ENCODE data around the gene HAO1. TPM values are rescaled to one million over a fixed set of nuclear protein-coding genes. Genes with fewer than 3 reads are reported as not detected.
"Not testable (repeated sequence)": the region's sequence is repeated elsewhere in the genome, so short reads cannot be mapped to it uniquely, and the experiment has no call there.

Gene HAO1
- total and polyA plus RNA-seq, 10 donors, result not detected

DNA sequence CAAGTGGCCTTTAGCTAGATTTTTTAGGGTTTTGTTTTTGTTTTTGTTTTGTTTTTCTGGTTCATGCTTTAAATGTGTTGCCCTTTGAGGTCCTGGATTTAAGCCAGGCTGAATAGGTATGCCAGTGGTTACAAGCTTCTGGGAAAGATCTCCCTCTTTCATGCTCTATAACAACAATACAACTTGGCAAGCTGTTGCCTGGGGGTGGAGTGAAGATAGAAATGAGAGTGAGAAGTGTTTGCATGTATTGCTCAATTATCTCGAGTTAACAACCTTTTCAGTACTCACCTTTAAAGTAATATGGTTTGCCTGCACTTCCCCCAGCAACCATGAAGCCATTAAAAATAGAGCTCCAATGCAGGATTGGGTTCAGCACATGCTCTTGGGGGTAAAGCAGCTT is 19.2 kb upstream of the HAO1 start:
- Histone ChIP-seq H3K27me3 (replicated peaks in 1 of 7) (peaks cover 0 to 12% (median 0%) of the 10 kb centered on the region in 7 donors), H3K4me3 (no peak overlapping the region), H3K9me3 (peaks cover 0 to 11% (median 2%) of the 10 kb centered on the region in 8 donors), H3K4me1 (no peaks in the 10 kb centered on the region), H3K36me3 (no peaks in the 10 kb centered on the region), H3K27ac (no peak overlapping the region)
- no peak for DNase-seq
- WGBS, 5 donors, result 52 to 76% (median 54%) methylated on average over 1 of the region's 1 CpG
- TF ChIP-seq POLR2A (IDR thresholded peaks at IDR 0.05), result no peak
- TF ChIP-seq POLR2AphosphoS5 (IDR thresholded peaks at IDR 0.05), result no peak
- TF ChIP-seq, protein P1, sequence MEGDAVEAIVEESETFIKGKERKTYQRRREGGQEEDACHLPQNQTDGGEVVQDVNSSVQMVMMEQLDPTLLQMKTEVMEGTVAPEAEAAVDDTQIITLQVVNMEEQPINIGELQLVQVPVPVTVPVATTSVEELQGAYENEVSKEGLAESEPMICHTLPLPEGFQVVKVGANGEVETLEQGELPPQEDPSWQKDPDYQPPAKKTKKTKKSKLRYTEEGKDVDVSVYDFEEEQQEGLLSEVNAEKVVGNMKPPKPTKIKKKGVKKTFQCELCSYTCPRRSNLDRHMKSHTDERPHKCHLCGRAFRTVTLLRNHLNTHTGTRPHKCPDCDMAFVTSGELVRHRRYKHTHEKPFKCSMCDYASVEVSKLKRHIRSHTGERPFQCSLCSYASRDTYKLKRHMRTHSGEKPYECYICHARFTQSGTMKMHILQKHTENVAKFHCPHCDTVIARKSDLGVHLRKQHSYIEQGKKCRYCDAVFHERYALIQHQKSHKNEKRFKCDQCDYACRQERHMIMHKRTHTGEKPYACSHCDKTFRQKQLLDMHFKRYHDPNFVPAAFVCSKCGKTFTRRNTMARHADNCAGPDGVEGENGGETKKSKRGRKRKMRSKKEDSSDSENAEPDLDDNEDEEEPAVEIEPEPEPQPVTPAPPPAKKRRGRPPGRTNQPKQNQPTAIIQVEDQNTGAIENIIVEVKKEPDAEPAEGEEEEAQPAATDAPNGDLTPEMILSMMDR (IDR thresholded peaks at IDR 0.05 in 8 of 11, conservative IDR thresholded peaks at IDR 0.05 in 3 of 11), result no peak
- intact Hi-C loops (cut with DNase I; ENCODE audit: low total_unique reads), result no loop called here

GRCh38 chr20:7956561-7956960 is 16.3 kb upstream of the HAO1 start:
- H3K4me3 ChIP-seq; intact Hi-C loops (cut with DNase I; ENCODE audit: low total_unique reads); H3K36me3 ChIP-seq; H3K27me3 ChIP-seq (replicated peaks in 1 of 7); DNase-seq; H3K4me1 ChIP-seq; H3K27ac ChIP-seq: not testable (repeated sequence)
- WGBS, 5 donors, result 72 to 85% (median 82%) methylated on average over 9 of the region's 9 CpGs
- peaks cover 0 to 26% (median 12%) of the 10 kb centered on the region in 8 donors for H3K9me3 ChIP-seq

DNA sequence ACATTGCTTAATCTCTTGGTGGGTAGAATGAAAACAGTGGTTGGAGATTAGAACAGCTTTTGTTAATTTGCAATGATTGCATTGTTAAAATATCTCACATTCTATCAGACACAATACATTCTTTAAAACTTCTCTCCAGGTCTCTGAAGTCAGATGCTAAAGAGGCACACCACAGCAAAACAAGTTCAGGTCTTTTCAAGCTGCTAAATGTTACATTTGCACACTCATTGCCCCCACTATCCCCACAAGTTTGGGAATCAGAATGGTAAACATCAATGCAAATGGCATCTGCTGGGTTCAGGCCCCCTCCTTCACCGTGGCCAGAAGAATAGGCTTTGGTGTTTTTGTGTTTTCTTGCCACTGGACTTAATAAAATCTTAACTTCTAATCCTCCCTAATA is 10.1 kb upstream of the HAO1 start:
- Histone ChIP-seq H3K9me3 (peaks cover 0 to 33% (median 16%) of the 10 kb centered on the region in 8 donors), H3K4me1 (no peaks in the 10 kb centered on the region), H3K27me3 (replicated peaks in 1 of 7) (peaks cover 0 to 4% (median 0%) of the 10 kb centered on the region in 7 donors), H3K4me3 (no peak overlapping the region), H3K27ac (no peak overlapping the region), H3K36me3 (no peaks in the 10 kb centered on the region)
- TF ChIP-seq POLR2AphosphoS5 (IDR thresholded peaks at IDR 0.05), result no peak
- TF ChIP-seq POLR2A (IDR thresholded peaks at IDR 0.05), result no peak
- TF ChIP-seq, protein P1 (IDR thresholded peaks at IDR 0.05 in 8 of 11, conservative IDR thresholded peaks at IDR 0.05 in 3 of 11), result no peak
- no peak for DNase-seq
- WGBS, 5 donors, result 70 to 87% (median 83%) methylated on average over 1 of the region's 1 CpG
- intact Hi-C loops (cut with DNase I; ENCODE audit: low total_unique reads), result no loop called here

- H3K27ac ChIP-seq, result no peak overlapping the region
- no peaks in the 10 kb centered on the region for H3K27me3 ChIP-seq (replicated peaks in 1 of 7)
- 30 to 40% (median 39%) methylated on average over 2 of the region's 2 CpGs for WGBS, 5 donors
- no peaks in the 10 kb centered on the region for H3K4me1 ChIP-seq
- H3K9me3 ChIP-seq, result peaks cover 0 to 14% (median 5%) of the 10 kb centered on the region in 8 donors
- no peak for DNase-seq
- no peaks in the 10 kb centered on the region for H3K36me3 ChIP-seq
- TF ChIP-seq, protein P1 (IDR thresholded peaks at IDR 0.05 in 8 of 11, conservative IDR thresholded peaks at IDR 0.05 in 3 of 11), result no peak
- no peak for TF ChIP-seq POLR2A (IDR thresholded peaks at IDR 0.05)
- TF ChIP-seq POLR2AphosphoS5 (IDR thresholded peaks at IDR 0.05), result no peak
- no peak overlapping the region for H3K4me3 ChIP-seq
- intact Hi-C loops (cut with DNase I; ENCODE audit: low total_unique reads), result no loop called here
Measured at GRCh38 chr20:7943891-7944290, 3.6 kb upstream of the HAO1 start.

- WGBS, 5 donors, result 48 to 72% (median 55%) methylated on average over 4 of the region's 4 CpGs
- no peak for DNase-seq
- intact Hi-C loops (cut with DNase I; ENCODE audit: low total_unique reads), result loop anchor here (5.0 kb wide), 1 partner anchor 783 kb away; no protein-coding TSS in a partner anchor
Measured at GRCh38 chr20:7939663-7940062, 595 bp downstream of the HAO1 start.

More at GRCh38 chr20:7939663-7940062, 595 bp downstream of the HAO1 start:
- H3K4me1 ChIP-seq, result peaks cover 0 to 10% (median 0%) of the 10 kb centered on the region in 6 donors
- no peaks in the 10 kb centered on the region for H3K36me3 ChIP-seq
- H3K4me3 ChIP-seq, result no peak overlapping the region
- no peaks in the 10 kb centered on the region for H3K9me3 ChIP-seq
- no peaks in the 10 kb centered on the region for H3K27me3 ChIP-seq (replicated peaks in 1 of 7)
- H3K27ac ChIP-seq, result no peak overlapping the region
- TF ChIP-seq POLR2AphosphoS5 (IDR thresholded peaks at IDR 0.05) (no peak), POLR2A (IDR thresholded peaks at IDR 0.05) (no peak)
- TF ChIP-seq, protein P1 (IDR thresholded peaks at IDR 0.05 in 8 of 11, conservative IDR thresholded peaks at IDR 0.05 in 3 of 11), result no peak
